DOHH2 (cell line): ENCODE data around the gene NSUN5.
"Not testable (repeated sequence)": the region's sequence is repeated elsewhere in the genome, so short reads cannot be mapped to it uniquely, and the experiment has no call there.

Experiments used
- EZH2phosphoT487 ChIP-seq: fragments of 200-600 bp; sonication (generic); IDR thresholded peaks from 2 replicates; pipeline ENCODE4 v1.6.1; 2017; ENCODE audit warnings: borderline replicate concordance, mild to moderate bottlenecking, antibody characterized with exemption, low read length, moderate library complexity, mixed read lengths
- TF ChIP-seq, protein P1 (sequence below): fragments of 200-600 bp; sonication (generic); IDR thresholded peaks from one replicate; pipeline ENCODE4 v1.5.1; 2014; ENCODE audit warnings: antibody characterized with exemption, mild to moderate bottlenecking, low read depth, low read length; ENCODE audit not compliant: poor library complexity, severe bottlenecking

DNA sequence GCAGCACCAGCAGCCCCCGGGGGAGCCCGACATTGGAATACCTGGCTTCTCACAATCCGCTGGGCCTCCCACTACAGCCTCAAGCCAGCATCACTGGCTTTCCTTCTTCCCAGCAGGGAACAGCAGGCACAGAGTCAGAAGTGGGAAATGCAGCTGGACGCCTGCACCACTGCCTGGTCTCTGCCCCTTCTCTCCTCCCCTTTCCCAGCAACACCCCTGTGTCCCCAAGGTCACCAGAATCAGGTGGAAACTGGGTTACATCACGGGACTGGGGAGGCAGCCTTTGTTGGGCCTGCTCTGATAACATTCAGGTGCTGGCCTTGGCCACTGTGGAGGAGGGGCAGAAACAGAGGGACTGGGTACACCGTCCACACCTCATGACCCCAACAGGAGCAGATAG is 16.8 kb upstream of the NSUN5 start:
- TF ChIP-seq, protein P1, sequence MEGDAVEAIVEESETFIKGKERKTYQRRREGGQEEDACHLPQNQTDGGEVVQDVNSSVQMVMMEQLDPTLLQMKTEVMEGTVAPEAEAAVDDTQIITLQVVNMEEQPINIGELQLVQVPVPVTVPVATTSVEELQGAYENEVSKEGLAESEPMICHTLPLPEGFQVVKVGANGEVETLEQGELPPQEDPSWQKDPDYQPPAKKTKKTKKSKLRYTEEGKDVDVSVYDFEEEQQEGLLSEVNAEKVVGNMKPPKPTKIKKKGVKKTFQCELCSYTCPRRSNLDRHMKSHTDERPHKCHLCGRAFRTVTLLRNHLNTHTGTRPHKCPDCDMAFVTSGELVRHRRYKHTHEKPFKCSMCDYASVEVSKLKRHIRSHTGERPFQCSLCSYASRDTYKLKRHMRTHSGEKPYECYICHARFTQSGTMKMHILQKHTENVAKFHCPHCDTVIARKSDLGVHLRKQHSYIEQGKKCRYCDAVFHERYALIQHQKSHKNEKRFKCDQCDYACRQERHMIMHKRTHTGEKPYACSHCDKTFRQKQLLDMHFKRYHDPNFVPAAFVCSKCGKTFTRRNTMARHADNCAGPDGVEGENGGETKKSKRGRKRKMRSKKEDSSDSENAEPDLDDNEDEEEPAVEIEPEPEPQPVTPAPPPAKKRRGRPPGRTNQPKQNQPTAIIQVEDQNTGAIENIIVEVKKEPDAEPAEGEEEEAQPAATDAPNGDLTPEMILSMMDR: not testable (repeated sequence)
- TF ChIP-seq EZH2phosphoT487: not testable (repeated sequence)
